Activated CD8-positive, alpha-beta memory T cell treated with anti-CD3 and anti-CD28 coated beads, Interleukin-2, amount 10 ng/mL, durations not matched to agents 7 days and 5 days (primary cell): ENCODE results near the gene HSF5. TPM values are rescaled to one million over a fixed set of nuclear protein-coding genes. Genes with fewer than 3 reads are reported as not detected.

Source experiments
- ATAC-seq: fragments of 150-1000 bp; cut with Tn5 transposase; one replicate; pipeline ENCODE4 v1.10.0; 2021; ENCODE audit warnings: moderate library complexity
- CTCF ChIA-PET: fragments of 350-600 bp; sonication (Branson Sonifier 250); formaldehyde crosslinking; loops from one replicate; lab custom pipeline; 2021; ENCODE audit warnings: antibody characterized with exemption; lab: Charles Lee
- DNase-seq: peaks from one replicate; pipeline ENCODE4 v3.0.0-alpha.2; 2020
- H3K27ac Mint-ChIP-seq: one replicate; pipeline ENCODE4 v1.8.0; 2021; ENCODE audit warnings: mild to moderate bottlenecking, mixed read lengths
- H3K27me3 Mint-ChIP-seq: one replicate; pipeline ENCODE4 v1.8.0; 2021; ENCODE audit warnings: mixed read lengths
- H3K36me3 Mint-ChIP-seq: one replicate; pipeline ENCODE4 v1.8.0; 2021; ENCODE audit warnings: mild to moderate bottlenecking, mixed read lengths
- H3K4me1 Mint-ChIP-seq: one replicate; pipeline ENCODE4 v1.8.0; 2021; ENCODE audit warnings: mixed read lengths
- H3K4me3 Mint-ChIP-seq: one replicate; pipeline ENCODE4 v1.8.0; 2021; ENCODE audit warnings: mild to moderate bottlenecking, moderate library complexity, mixed read lengths
- H3K9me3 Mint-ChIP-seq: one replicate; pipeline ENCODE4 v1.8.0; 2022; ENCODE audit warnings: low read depth, mixed read lengths
- total RNA-seq, 2 experiments: library from RNA; stranded (reverse); gene quantifications; one replicate each; pipeline ENCODE4 v1.2.3, GENCODE V29; 2021

HSF5 gene
- total RNA-seq, 2 experiments from 2014 or later, result 0.41 to 0.61 TPM

DNA sequence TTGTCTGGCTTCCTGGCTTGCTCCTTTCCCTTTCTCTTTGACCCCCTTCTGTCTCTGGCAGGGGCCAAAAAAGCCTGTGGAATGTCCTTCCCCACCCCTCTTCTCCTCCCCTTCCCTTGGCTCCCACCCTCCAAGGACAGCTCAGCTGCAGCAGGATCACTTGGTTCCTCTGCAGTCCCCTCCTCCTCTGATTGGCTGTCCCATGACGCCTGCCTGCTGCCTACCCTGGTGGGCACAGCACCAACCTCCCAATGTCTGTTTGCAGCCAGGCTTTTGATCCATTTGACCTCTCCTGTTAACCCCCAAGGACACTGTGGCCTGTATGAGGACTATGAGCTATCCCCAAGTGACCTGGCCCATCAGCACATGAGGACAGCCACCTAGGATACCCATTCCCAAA is 41.1 kb upstream of the HSF5 start:
- CTCF ChIA-PET, result interaction anchor here (0.6 to 4.6 kb wide), 2 partner anchors 9 to 98 kb away, joined by 4 to 30 read pairs; no protein-coding TSS in a partner anchor
- H3K27ac Mint-ChIP-seq, result no peak overlapping the region
- ATAC-seq (no peak), DNase-seq (no peak)
- no peaks in the 10 kb centered on the region for H3K9me3 Mint-ChIP-seq
- H3K4me1 Mint-ChIP-seq, result peaks cover 14% of the 10 kb centered on the region
- no peaks in the 10 kb centered on the region for H3K36me3 Mint-ChIP-seq
- H3K27me3 Mint-ChIP-seq, result peaks cover 35% of the 10 kb centered on the region
- no peak overlapping the region for H3K4me3 Mint-ChIP-seq

DNA sequence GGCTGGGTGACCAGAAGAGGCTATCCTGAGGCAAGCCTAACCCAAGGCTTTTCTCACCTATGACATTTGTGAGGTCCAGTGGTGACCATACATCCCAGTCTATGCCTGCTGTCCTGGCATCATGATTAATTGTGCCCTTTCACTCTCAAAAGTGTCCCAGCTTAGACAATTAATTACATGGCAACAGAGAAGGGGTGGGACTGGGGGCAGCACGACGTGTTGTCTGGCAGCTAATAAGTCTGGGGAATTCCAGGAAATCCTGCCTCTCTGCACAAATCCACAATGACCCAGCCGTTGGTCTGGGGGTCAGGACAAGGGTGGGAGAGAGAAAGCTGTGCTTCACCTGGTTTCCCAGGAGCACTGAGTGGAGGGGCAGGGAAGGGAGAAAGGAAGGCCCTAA is 40.2 kb upstream of the HSF5 start:
- Mint-ChIP-seq H3K27ac (no peak overlapping the region), H3K4me3 (no peak overlapping the region), H3K27me3 (peaks cover 31% of the 10 kb centered on the region), H3K4me1 (peaks cover 14% of the 10 kb centered on the region), H3K9me3 (no peaks in the 10 kb centered on the region), H3K36me3 (no peaks in the 10 kb centered on the region)
- CTCF ChIA-PET, result interaction anchor here (1.7 to 4.6 kb wide), 2 partner anchors 8 to 18 kb away, joined by 4 to 30 read pairs; no protein-coding TSS in a partner anchor
- DNase-seq, result no peak
- no peak for ATAC-seq

DNA sequence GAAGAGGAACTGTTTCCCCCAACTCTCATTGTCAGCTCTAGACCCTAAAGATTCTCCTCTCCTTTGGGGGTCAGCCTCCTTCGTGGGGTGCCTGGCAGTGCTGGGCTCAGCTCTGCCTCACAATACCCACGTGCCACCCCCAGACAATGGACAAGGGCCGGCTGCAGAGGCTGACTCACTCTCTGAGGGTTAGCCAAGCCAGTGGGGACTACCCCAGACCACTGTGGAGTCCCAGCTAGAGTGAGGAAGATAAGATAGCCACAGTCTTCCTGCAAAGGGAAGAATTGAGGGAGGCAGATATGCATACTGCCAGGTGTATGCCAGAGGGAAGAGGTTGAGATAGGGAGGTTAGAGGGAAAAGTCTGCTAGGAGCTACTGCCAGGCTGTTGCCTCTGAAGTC is 39.7 kb upstream of the HSF5 start:
- CTCF ChIA-PET, result interaction anchor here (0.8 to 1.7 kb wide), 4 partner anchors 9 to 223 kb away, joined by 3 to 6 read pairs (median 4); a partner anchor contains a TSS
- ATAC-seq (no peak), DNase-seq (no peak)
- H3K4me3 Mint-ChIP-seq, result no peak overlapping the region
- no peak overlapping the region for H3K27ac Mint-ChIP-seq
- H3K27me3 Mint-ChIP-seq, result peaks cover 26% of the 10 kb centered on the region
- H3K4me1 Mint-ChIP-seq, result peaks cover 14% of the 10 kb centered on the region
- no peaks in the 10 kb centered on the region for H3K36me3 Mint-ChIP-seq
- no peaks in the 10 kb centered on the region for H3K9me3 Mint-ChIP-seq

GRCh38 chr17:58527306-58527705 is 39.1 kb upstream of the HSF5 start:
- ATAC-seq, result peak; percentile 30
- Mint-ChIP-seq H3K9me3 (no peaks in the 10 kb centered on the region), H3K27me3 (peaks cover 20% of the 10 kb centered on the region), H3K36me3 (no peaks in the 10 kb centered on the region), H3K4me1 (peaks cover 14% of the 10 kb centered on the region), H3K4me3 (no peak overlapping the region), H3K27ac (no peak overlapping the region)
- DNase-seq, result peak; percentile 48
- CTCF ChIA-PET, result interaction anchor here (0.6 to 1.7 kb wide), 6 partner anchors 8 to 481 kb away, joined by 3 to 6 read pairs (median 4); a partner anchor contains a TSS

DNA sequence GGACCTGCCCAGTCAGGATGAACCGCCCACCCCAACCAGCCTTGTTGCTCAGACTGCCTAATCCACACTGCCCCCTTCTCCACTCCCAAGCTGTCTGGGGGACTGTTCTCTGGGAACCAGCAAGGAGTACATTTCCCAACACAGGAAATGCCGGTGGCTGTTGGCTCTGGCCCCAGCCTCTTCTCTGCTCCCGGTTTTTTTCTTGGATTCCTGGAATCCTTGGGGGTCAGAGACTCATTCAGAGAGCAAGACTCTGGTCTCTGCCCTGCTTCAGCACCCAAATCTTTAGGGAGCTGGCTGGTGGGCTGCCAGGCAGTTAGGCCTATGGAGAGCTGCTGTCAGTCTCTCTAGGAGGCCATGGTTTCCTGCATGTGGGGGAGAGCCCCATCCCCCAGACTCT is 37.0 kb upstream of the HSF5 start:
- DNase-seq, result no peak
- H3K27me3 Mint-ChIP-seq, result peaks cover 7% of the 10 kb centered on the region
- CTCF ChIA-PET, result no interaction called here
- no peaks in the 10 kb centered on the region for H3K9me3 Mint-ChIP-seq
- no peaks in the 10 kb centered on the region for H3K36me3 Mint-ChIP-seq
- no peak for ATAC-seq
- H3K27ac Mint-ChIP-seq, result no peak overlapping the region
- H3K4me3 Mint-ChIP-seq, result no peak overlapping the region
- peaks cover 17% of the 10 kb centered on the region for H3K4me1 Mint-ChIP-seq

GRCh38 chr17:58521680-58522079 is 33.5 kb upstream of the HSF5 start:
- CTCF ChIA-PET, result interaction anchor here (1.5 to 5.1 kb wide), 2 partner anchors 9 to 171 kb away, joined by 3 to 30 read pairs; partner anchors contain the start of gene RAD51C
- H3K27me3 Mint-ChIP-seq, result peaks cover 3% of the 10 kb centered on the region
- peaks cover 26% of the 10 kb centered on the region for H3K4me1 Mint-ChIP-seq
- H3K36me3 Mint-ChIP-seq, result peaks cover 3% of the 10 kb centered on the region
- no peak for DNase-seq
- no peak overlapping the region for H3K27ac Mint-ChIP-seq
- H3K9me3 Mint-ChIP-seq, result no peaks in the 10 kb centered on the region
- no peak for ATAC-seq
- H3K4me3 Mint-ChIP-seq, result no peak overlapping the region

GRCh38 chr17:58520843-58521430 is 32.7 kb upstream of the HSF5 start:
- no peak for DNase-seq
- no peak for ATAC-seq
- Mint-ChIP-seq H3K36me3 (peaks cover 3% of the 10 kb centered on the region), H3K4me1 (peaks cover 30% of the 10 kb centered on the region), H3K9me3 (no peaks in the 10 kb centered on the region), H3K27ac (no peak overlapping the region), H3K4me3 (no peak overlapping the region), H3K27me3 (peaks cover 3% of the 10 kb centered on the region)
- CTCF ChIA-PET, result interaction anchor here (0.7 to 5.1 kb wide), 3 partner anchors 10 to 172 kb away, joined by 3 to 30 read pairs (median 3); partner anchors contain the start of gene RAD51C

GRCh38 chr17:58517928-58518609 is 29.9 kb upstream of the HSF5 start:
- peaks cover 48% of the 10 kb centered on the region for H3K4me1 Mint-ChIP-seq
- H3K4me3 Mint-ChIP-seq, result peak overlapping the region; percentile 86

GRCh38 chr17:58517378-58517927 is 29.2 kb upstream of the HSF5 start:
- Mint-ChIP-seq H3K4me3 (peak overlapping the region; percentile 86), H3K27ac (peak overlapping the region; percentile 93)
- CTCF ChIA-PET, result interaction anchor here (1.2 to 2.4 kb wide), 7 partner anchors 18 to 487 kb away, joined by 3 to 20 read pairs (median 9); partner anchors contain the start of genes RAD51C and TEX14

More at GRCh38 chr17:58517928-58518609, 29.9 kb upstream of the HSF5 start:
- peak; percentile 86 for ATAC-seq
- Mint-ChIP-seq H3K36me3 (peaks cover 3% of the 10 kb centered on the region), H3K27ac (peak overlapping the region; percentile 93), H3K27me3 (peaks cover 3% of the 10 kb centered on the region), H3K9me3 (no peaks in the 10 kb centered on the region)
- DNase-seq, result peak; percentile 100
- CTCF ChIA-PET, result interaction anchor here (0.5 to 5.1 kb wide), 15 partner anchors 13 to 487 kb away, joined by 3 to 30 read pairs (median 7); partner anchors contain the start of genes RAD51C and TEX14

DNA sequence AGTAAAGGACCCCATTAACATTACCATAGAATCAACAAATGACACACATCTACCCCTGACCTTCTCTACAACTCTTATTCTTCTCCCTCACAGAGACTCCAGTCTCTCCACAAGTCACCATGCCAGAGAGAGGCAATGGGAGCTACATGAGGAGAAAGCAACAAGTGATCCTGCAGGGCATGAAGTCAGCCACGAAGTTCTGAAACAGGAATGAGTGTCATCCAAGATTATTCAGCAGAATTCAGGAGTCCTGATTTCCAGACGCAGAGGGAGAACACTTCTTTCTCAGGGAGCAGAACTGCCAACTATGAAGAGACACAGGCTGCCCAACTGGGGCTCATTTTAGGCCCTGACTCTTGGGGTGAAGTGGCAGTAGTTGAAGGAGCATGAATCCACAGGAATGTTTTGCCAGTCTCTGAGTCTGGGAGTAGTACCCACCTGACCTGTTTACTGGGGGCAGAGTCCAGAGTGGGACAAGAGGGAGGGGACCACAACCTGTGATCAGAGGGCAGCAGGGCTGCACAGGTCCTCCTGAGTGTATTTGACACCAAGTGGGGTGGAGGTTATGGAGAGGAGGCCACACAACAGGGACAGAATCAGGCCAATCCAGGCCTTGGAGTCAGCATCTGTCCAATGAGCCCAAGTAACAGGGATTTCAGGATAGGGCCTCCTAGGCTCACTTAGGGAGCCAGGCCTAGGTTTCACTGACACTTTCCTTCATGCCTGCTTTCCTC is 28.6 kb upstream of the HSF5 start:
- Mint-ChIP-seq H3K36me3 (peaks cover 3% of the 10 kb centered on the region), H3K4me3 (peak overlapping the region; percentile 86), H3K4me1 (peaks cover 56% of the 10 kb centered on the region), H3K27ac (peak overlapping the region; percentile 93), H3K9me3 (no peaks in the 10 kb centered on the region), H3K27me3 (peaks cover 3% of the 10 kb centered on the region)
- ATAC-seq, result no peak
- CTCF ChIA-PET, result interaction anchor here (1.5 kb wide), 1 partner anchor 18 kb away, joined by 3 read pairs; no protein-coding TSS in a partner anchor
- no peak for DNase-seq

More at GRCh38 chr17:58517378-58517927, 29.2 kb upstream of the HSF5 start:
- Mint-ChIP-seq H3K27me3 (peaks cover 3% of the 10 kb centered on the region), H3K9me3 (no peaks in the 10 kb centered on the region), H3K4me1 (peaks cover 53% of the 10 kb centered on the region), H3K36me3 (peaks cover 3% of the 10 kb centered on the region)
- no peak for ATAC-seq
- no peak for DNase-seq

DNA sequence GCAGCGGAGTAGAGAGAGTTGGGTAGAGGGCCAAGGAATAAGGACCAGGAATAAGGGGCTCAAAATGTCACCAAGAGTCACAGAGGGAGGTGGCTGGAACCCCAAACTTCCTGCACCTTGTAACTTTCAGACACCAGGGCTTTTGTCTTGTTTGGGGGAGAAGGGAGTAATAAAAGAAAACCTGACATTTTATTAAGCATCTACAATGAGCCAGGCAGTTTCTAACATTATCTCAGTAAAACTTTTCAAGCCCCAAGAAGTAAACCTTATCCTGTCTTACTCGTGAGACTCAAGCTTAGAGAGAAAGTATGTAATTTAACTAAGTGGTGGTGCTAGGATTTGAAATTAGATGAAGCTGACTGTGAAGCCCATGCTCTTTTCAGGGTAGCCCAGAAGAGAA is 27.1 kb upstream of the HSF5 start:
- DNase-seq (no peak), ATAC-seq (no peak)
- Mint-ChIP-seq H3K9me3 (no peaks in the 10 kb centered on the region), H3K36me3 (peaks cover 17% of the 10 kb centered on the region), H3K27ac (peak overlapping the region; percentile 60), H3K4me3 (peak overlapping the region; percentile 60), H3K27me3 (peaks cover 3% of the 10 kb centered on the region), H3K4me1 (peaks cover 61% of the 10 kb centered on the region)
- CTCF ChIA-PET, result interaction anchor here (1.3 to 1.5 kb wide), 3 partner anchors 12 to 266 kb away, joined by 3 to 6 read pairs (median 4); no protein-coding TSS in a partner anchor

DNA sequence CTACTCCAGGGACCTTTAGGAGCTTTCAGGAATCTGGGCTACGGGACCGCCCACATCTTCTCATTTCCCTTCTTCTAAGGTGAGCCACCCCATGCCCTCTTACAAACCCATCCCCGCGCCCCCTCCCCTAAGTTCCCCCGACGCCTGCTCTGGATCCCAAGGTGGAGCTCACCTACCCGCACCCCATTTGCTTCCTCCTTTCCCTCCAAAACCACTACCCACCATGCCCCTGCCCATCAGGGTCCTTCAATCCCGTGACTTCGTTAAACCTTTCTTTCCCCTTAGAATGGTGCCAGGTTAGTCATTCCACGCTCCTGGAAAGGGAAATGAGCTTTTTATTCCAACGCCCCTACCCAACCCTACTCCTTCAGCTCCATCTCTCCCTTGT is 26.6 kb upstream of the HSF5 start:
- no peak for DNase-seq
- Mint-ChIP-seq H3K4me3 (peak overlapping the region; percentile 60), H3K9me3 (no peaks in the 10 kb centered on the region), H3K27ac (peak overlapping the region; percentile 60), H3K4me1 (peaks cover 60% of the 10 kb centered on the region), H3K36me3 (peaks cover 21% of the 10 kb centered on the region), H3K27me3 (peaks cover 3% of the 10 kb centered on the region)
- CTCF ChIA-PET, result interaction anchor here (1.2 to 1.5 kb wide), 4 partner anchors 12 to 265 kb away, joined by 3 to 6 read pairs (median 4); no protein-coding TSS in a partner anchor
- ATAC-seq, result no peak
